WI38 (cell line): ENCODE measurements around the gene SULF2.
"Not testable (repeated sequence)": the region's sequence is repeated elsewhere in the genome, so short reads cannot be mapped to it uniquely, and the experiment has no call there.

Experiments
- H3K4me3 ChIP-seq: 2 replicates; pipeline ENCODE4 v1.5.1; 2011; ENCODE audit warnings: low read depth, mild to moderate bottlenecking, control low read depth, low read length
- CTCF ChIP-seq: IDR thresholded peaks from 2 replicates; pipeline ENCODE4 v1.5.1; 2012; ENCODE audit warnings: low read depth, mild to moderate bottlenecking, control low read depth, low read length

SULF2 gene

GRCh38 chr20:47785311-47785853 is at the start of gene SULF2:
SULF2 (minus strand) TSS chr20:47785481; CDS start chr20:47757363, 28,118 bp downstream.
- TF ChIP-seq CTCF: no peak
- H3K4me3 ChIP-seq: peak within 1 kb of the TSS; percentile 27

GRCh38 chr20:47831675-47832074 is 46.4 kb upstream of the SULF2 start:
- H3K4me3 ChIP-seq: not testable (repeated sequence)

- not testable (repeated sequence) for H3K4me3 ChIP-seq
These were observed 41.4 kb upstream of the SULF2 start for GRCh38 chr20:47826716-47827115.

GRCh38 chr20:47826006-47826405 is 40.7 kb upstream of the SULF2 start:
- not testable (repeated sequence) for H3K4me3 ChIP-seq

- H3K4me3 ChIP-seq: no peak overlapping the region
- TF ChIP-seq CTCF: no peak
These were observed 39.9 kb upstream of the SULF2 start for GRCh38 chr20:47825011-47825762.

- not testable (repeated sequence) for H3K4me3 ChIP-seq
These were observed 38.7 kb upstream of the SULF2 start for GRCh38 chr20:47823941-47824340.

GRCh38 chr20:47821481-47822100 is 36.3 kb upstream of the SULF2 start:
- TF ChIP-seq CTCF: no peak
- no peak overlapping the region for H3K4me3 ChIP-seq

- no peak overlapping the region for H3K4me3 ChIP-seq
- no peak for TF ChIP-seq CTCF
These were observed 33.8 kb upstream of the SULF2 start for GRCh38 chr20:47818996-47819609.

GRCh38 chr20:47818466-47818865 is 33.2 kb upstream of the SULF2 start:
- no peak for TF ChIP-seq CTCF

More at GRCh38 chr20:47818466-47818865, 33.2 kb upstream of the SULF2 start:
- no peak overlapping the region for H3K4me3 ChIP-seq
